Activated naive CD4-positive, alpha-beta T cell treated with anti-CD3 and anti-CD28 coated beads for 36 hours (primary cell): ENCODE results near the gene IQCB1. TPM values are rescaled to one million over a fixed set of nuclear protein-coding genes. Genes with fewer than 3 reads are reported as not detected.

Experiments used
- CTCF ChIA-PET: fragments of 350-600 bp; sonication (Branson Sonifier 250); formaldehyde crosslinking; loops from one replicate; lab custom pipeline; 2021; ENCODE audit warnings: antibody characterized with exemption; lab: Charles Lee
- DNase-seq: peaks from one replicate; pipeline ENCODE4 v3.0.0-alpha.2; 2020
- H3K27ac Mint-ChIP-seq: one replicate; pipeline ENCODE4 v1.8.0; 2021; ENCODE audit warnings: mild to moderate bottlenecking, mixed read lengths
- H3K27me3 Mint-ChIP-seq: one replicate; pipeline ENCODE4 v1.8.0; 2021; ENCODE audit warnings: low read depth, mixed read lengths
- H3K36me3 Mint-ChIP-seq: one replicate; pipeline ENCODE4 v1.8.0; 2021; ENCODE audit warnings: low read depth, mixed read lengths
- H3K4me1 Mint-ChIP-seq: one replicate; pipeline ENCODE4 v1.8.0; 2021; ENCODE audit warnings: low read depth, mixed read lengths
- H3K4me3 Mint-ChIP-seq: one replicate; pipeline ENCODE4 v1.8.0; 2021; ENCODE audit warnings: mild to moderate bottlenecking, moderate library complexity, mixed read lengths
- H3K9me3 Mint-ChIP-seq: one replicate; pipeline ENCODE4 v1.8.0; 2021; ENCODE audit warnings: mixed read lengths
- intact Hi-C: fragments of 100-400 bp; cut with micrococcal nuclease; formaldehyde crosslinking; loops from one replicate; pipeline ENCODE4 v1.15.1; 2023
- total RNA-seq, 2 experiments: library from RNA; stranded (reverse); gene quantifications; one replicate each; pipeline ENCODE4 v1.2.3, GENCODE V29; 2021

Gene IQCB1
- total RNA-seq, 2 experiments from 2014 or later: 36.5 to 37.8 TPM

GRCh38 chr3:121839962-121840361 lies 5.1 kb upstream of the IQCB1 start:
- no peak overlapping the region for H3K4me3 Mint-ChIP-seq
- no peaks in the 10 kb centered on the region for H3K27me3 Mint-ChIP-seq
- no peak overlapping the region for H3K27ac Mint-ChIP-seq
- peaks cover 5% of the 10 kb centered on the region for H3K36me3 Mint-ChIP-seq
- CTCF ChIA-PET: no interaction called here
- no peaks in the 10 kb centered on the region for H3K9me3 Mint-ChIP-seq
- intact Hi-C loops: loop anchor here (5.0 to 10.0 kb wide), 2 partner anchors 737 to 1095 kb away; partner anchors contain the start of genes GTF2E1, PARP15 and RABL3
- DNase-seq: no peak
- peaks cover 10% of the 10 kb centered on the region for H3K4me1 Mint-ChIP-seq

- Mint-ChIP-seq H3K4me3 (peak overlapping the region; percentile 95), H3K27me3 (no peaks in the 10 kb centered on the region), H3K36me3 (peaks cover 26% of the 10 kb centered on the region), H3K27ac (no peak overlapping the region), H3K9me3 (no peaks in the 10 kb centered on the region), H3K4me1 (peaks cover 29% of the 10 kb centered on the region)
- intact Hi-C loops: loop anchor here (5.0 to 10.0 kb wide), 2 partner anchors 741 to 1092 kb away; partner anchors contain the start of genes GTF2E1, PARP15 and RABL3
- no peak for DNase-seq
- CTCF ChIA-PET: no interaction called here
Observed at GRCh38 chr3:121836481-121836880, 1.6 kb upstream of the IQCB1 start.

- intact Hi-C loops: loop anchor here (5.0 to 10.0 kb wide), 2 partner anchors 741 to 1091 kb away; partner anchors contain the start of genes GTF2E1, PARP15 and RABL3
- no peak overlapping the region for H3K27ac Mint-ChIP-seq
- no peak for DNase-seq
- H3K27me3 Mint-ChIP-seq: no peaks in the 10 kb centered on the region
- peaks cover 32% of the 10 kb centered on the region for H3K4me1 Mint-ChIP-seq
- CTCF ChIA-PET: no interaction called here
- peak overlapping the region; percentile 95 for H3K4me3 Mint-ChIP-seq
- H3K36me3 Mint-ChIP-seq: peaks cover 27% of the 10 kb centered on the region
- H3K9me3 Mint-ChIP-seq: no peaks in the 10 kb centered on the region
Observed at GRCh38 chr3:121836064-121836463, 1.2 kb upstream of the IQCB1 start.

- Mint-ChIP-seq H3K27ac (peak overlapping the region; percentile 88), H3K4me1 (peaks cover 36% of the 10 kb centered on the region), H3K9me3 (no peaks in the 10 kb centered on the region), H3K4me3 (peak overlapping the region; percentile 95), H3K27me3 (no peaks in the 10 kb centered on the region), H3K36me3 (peaks cover 31% of the 10 kb centered on the region)
- intact Hi-C loops: loop anchor here (1.0 to 10.0 kb wide), 14 partner anchors 86 to 1750 kb away; partner anchors contain the start of genes FAM162A, GOLGB1, GSK3B and GTF2E1
- no peak for DNase-seq
- CTCF ChIA-PET: interaction anchor here (0.6 kb wide), 1 partner anchor 161 kb away, joined by 3 read pairs; no protein-coding TSS in a partner anchor
Observed at GRCh38 chr3:121835465-121835801, 573 bp upstream of the IQCB1 start.

GRCh38 chr3:121834157-121834670 lies 646 bp downstream of the IQCB1 start:
- H3K9me3 Mint-ChIP-seq: no peaks in the 10 kb centered on the region
- H3K36me3 Mint-ChIP-seq: peaks cover 31% of the 10 kb centered on the region
- intact Hi-C loops: loop anchor here (2.0 to 10.0 kb wide), 5 partner anchors 401 to 1739 kb away; partner anchors contain the start of genes FAM162A, GSK3B, GTF2E1 and NDUFB4
- peaks cover 36% of the 10 kb centered on the region for H3K4me1 Mint-ChIP-seq
- CTCF ChIA-PET: interaction anchor here (0.7 kb wide), 2 partner anchors 232 to 259 kb away, joined by 3 read pairs; no protein-coding TSS in a partner anchor
- DNase-seq: peak; percentile 7
- H3K27ac Mint-ChIP-seq: peak overlapping the region; percentile 88
- no peaks in the 10 kb centered on the region for H3K27me3 Mint-ChIP-seq
- peak overlapping the region; percentile 95 for H3K4me3 Mint-ChIP-seq

GRCh38 chr3:121822973-121823372 lies 11.9 kb downstream of the IQCB1 start:
- peaks cover 8% of the 10 kb centered on the region for H3K9me3 Mint-ChIP-seq
- CTCF ChIA-PET: no interaction called here
- peaks cover 72% of the 10 kb centered on the region for H3K36me3 Mint-ChIP-seq
- H3K4me3 Mint-ChIP-seq: no peak overlapping the region
- no peak for DNase-seq
- intact Hi-C loops: no loop called here
- H3K27ac Mint-ChIP-seq: no peak overlapping the region
- H3K4me1 Mint-ChIP-seq: peaks cover 21% of the 10 kb centered on the region
- H3K27me3 Mint-ChIP-seq: no peaks in the 10 kb centered on the region

- Mint-ChIP-seq H3K36me3 (peaks cover 71% of the 10 kb centered on the region), H3K4me1 (peaks cover 30% of the 10 kb centered on the region), H3K9me3 (peaks cover 13% of the 10 kb centered on the region), H3K27me3 (no peaks in the 10 kb centered on the region), H3K27ac (no peak overlapping the region), H3K4me3 (no peak overlapping the region)
- intact Hi-C loops: no loop called here
- CTCF ChIA-PET: no interaction called here
- DNase-seq: no peak
Observed at GRCh38 chr3:121821421-121822199, 13.2 kb downstream of the IQCB1 start.

GRCh38 chr3:121819236-121819635 lies 15.6 kb downstream of the IQCB1 start:
- Mint-ChIP-seq H3K27me3 (no peaks in the 10 kb centered on the region), H3K4me3 (no peak overlapping the region), H3K36me3 (peaks cover 72% of the 10 kb centered on the region), H3K4me1 (peaks cover 45% of the 10 kb centered on the region), H3K27ac (no peak overlapping the region), H3K9me3 (peaks cover 16% of the 10 kb centered on the region)
- intact Hi-C loops: no loop called here
- DNase-seq: no peak
- CTCF ChIA-PET: interaction anchor here (1.2 kb wide), 1 partner anchor 11 kb away, joined by 3 read pairs; no protein-coding TSS in a partner anchor

- peaks cover 50% of the 10 kb centered on the region for H3K4me1 Mint-ChIP-seq
- intact Hi-C loops: no loop called here
Observed at GRCh38 chr3:121818578-121818977, 16.3 kb downstream of the IQCB1 start.

GRCh38 chr3:121817753-121818152 lies 17.1 kb downstream of the IQCB1 start:
- CTCF ChIA-PET: no interaction called here
- H3K36me3 Mint-ChIP-seq: peaks cover 65% of the 10 kb centered on the region
- peaks cover 50% of the 10 kb centered on the region for H3K4me1 Mint-ChIP-seq
- no peak overlapping the region for H3K4me3 Mint-ChIP-seq
- intact Hi-C loops: no loop called here
- no peak for DNase-seq
- no peak overlapping the region for H3K27ac Mint-ChIP-seq
- no peaks in the 10 kb centered on the region for H3K27me3 Mint-ChIP-seq
- H3K9me3 Mint-ChIP-seq: peaks cover 10% of the 10 kb centered on the region

More at GRCh38 chr3:121818578-121818977, 16.3 kb downstream of the IQCB1 start:
- no peak for DNase-seq
- peaks cover 16% of the 10 kb centered on the region for H3K9me3 Mint-ChIP-seq
- H3K4me3 Mint-ChIP-seq: no peak overlapping the region
- no peaks in the 10 kb centered on the region for H3K27me3 Mint-ChIP-seq
- peaks cover 72% of the 10 kb centered on the region for H3K36me3 Mint-ChIP-seq
- CTCF ChIA-PET: interaction anchor here (1.2 kb wide), 1 partner anchor 12 kb away, joined by 3 read pairs; no protein-coding TSS in a partner anchor
- no peak overlapping the region for H3K27ac Mint-ChIP-seq

GRCh38 chr3:121809249-121809648 lies 25.6 kb downstream of the IQCB1 start:
- no peak for DNase-seq
- Mint-ChIP-seq H3K36me3 (peaks cover 42% of the 10 kb centered on the region), H3K27me3 (no peaks in the 10 kb centered on the region), H3K4me1 (peaks cover 13% of the 10 kb centered on the region), H3K4me3 (no peak overlapping the region), H3K27ac (no peak overlapping the region), H3K9me3 (no peaks in the 10 kb centered on the region)
- CTCF ChIA-PET: interaction anchor here (0.9 kb wide), 1 partner anchor 15 kb away, joined by 3 read pairs; no protein-coding TSS in a partner anchor
- intact Hi-C loops: no loop called here

- intact Hi-C loops: no loop called here
- H3K27ac Mint-ChIP-seq: no peak overlapping the region
- H3K36me3 Mint-ChIP-seq: peaks cover 35% of the 10 kb centered on the region
- no peak for DNase-seq
- H3K4me1 Mint-ChIP-seq: peaks cover 3% of the 10 kb centered on the region
- H3K9me3 Mint-ChIP-seq: no peaks in the 10 kb centered on the region
- H3K27me3 Mint-ChIP-seq: no peaks in the 10 kb centered on the region
- CTCF ChIA-PET: no interaction called here
- H3K4me3 Mint-ChIP-seq: no peak overlapping the region
Observed at GRCh38 chr3:121803771-121804320, 31.0 kb downstream of the IQCB1 start.
